Measurements from ENCODE around the gene POLRMT.

DNA sequence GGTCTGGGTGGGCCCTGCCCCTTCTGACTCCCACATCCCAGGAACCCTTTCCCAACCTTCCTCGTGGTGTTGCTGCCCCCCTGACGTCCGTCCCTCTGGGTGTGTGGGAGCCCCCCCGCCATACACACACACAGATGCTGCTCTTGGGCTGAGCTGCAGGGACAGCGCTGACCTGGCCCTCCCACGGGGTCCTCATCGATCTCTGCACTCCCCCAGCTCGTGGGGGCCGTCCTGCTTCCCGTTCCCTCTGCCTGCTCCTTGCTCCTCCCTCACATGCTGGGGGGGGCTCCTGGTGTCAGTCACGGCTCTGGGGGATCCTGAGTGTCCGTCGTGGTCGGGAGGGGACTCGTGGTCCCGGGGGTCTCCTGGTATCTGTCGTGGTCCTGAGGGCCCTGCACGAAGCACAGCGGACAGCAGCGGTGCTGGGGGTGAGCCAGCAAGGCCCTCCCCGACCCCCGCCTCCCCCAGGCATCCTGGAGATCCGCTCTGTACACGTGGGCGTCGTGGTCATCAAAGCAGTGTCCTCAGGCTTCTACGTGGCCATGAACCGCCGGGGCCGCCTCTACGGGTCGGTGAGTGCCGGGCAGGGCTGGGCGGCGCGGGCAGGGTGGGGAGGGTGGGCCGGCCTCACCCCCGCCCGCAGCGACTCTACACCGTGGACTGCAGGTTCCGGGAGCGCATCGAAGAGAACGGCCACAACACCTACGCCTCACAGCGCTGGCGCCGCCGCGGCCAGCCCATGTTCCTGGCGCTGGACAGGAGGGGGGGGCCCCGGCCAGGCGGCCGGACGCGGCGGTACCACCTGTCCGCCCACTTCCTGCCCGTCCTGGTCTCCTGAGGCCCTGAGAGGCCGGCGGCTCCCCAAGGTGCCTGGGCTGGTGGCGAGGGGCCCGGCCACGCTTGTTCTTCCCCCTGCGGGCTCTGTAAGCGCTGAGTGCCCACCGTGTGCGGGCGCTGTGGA is 9.7 kb upstream of the POLRMT start:
- TF ChIP-seq TAF1 (IDR thresholded peaks at IDR 0.05; ENCODE audit: low read depth) (no peak), CEBPB (IDR thresholded peaks at IDR 0.05) (no peak), YY1 (IDR thresholded peaks at IDR 0.05; ENCODE audit: low read depth) (no peak), RAD21 (IDR thresholded peaks at IDR 0.05; ENCODE audit: low read depth) (no peak), FOXM1 (IDR thresholded peaks at IDR 0.05; ENCODE audit: borderline replicate concordance, low read depth) (no peak), TEAD4 (IDR thresholded peaks at IDR 0.05) (no peak)
- TF ChIP-seq, protein P1, sequence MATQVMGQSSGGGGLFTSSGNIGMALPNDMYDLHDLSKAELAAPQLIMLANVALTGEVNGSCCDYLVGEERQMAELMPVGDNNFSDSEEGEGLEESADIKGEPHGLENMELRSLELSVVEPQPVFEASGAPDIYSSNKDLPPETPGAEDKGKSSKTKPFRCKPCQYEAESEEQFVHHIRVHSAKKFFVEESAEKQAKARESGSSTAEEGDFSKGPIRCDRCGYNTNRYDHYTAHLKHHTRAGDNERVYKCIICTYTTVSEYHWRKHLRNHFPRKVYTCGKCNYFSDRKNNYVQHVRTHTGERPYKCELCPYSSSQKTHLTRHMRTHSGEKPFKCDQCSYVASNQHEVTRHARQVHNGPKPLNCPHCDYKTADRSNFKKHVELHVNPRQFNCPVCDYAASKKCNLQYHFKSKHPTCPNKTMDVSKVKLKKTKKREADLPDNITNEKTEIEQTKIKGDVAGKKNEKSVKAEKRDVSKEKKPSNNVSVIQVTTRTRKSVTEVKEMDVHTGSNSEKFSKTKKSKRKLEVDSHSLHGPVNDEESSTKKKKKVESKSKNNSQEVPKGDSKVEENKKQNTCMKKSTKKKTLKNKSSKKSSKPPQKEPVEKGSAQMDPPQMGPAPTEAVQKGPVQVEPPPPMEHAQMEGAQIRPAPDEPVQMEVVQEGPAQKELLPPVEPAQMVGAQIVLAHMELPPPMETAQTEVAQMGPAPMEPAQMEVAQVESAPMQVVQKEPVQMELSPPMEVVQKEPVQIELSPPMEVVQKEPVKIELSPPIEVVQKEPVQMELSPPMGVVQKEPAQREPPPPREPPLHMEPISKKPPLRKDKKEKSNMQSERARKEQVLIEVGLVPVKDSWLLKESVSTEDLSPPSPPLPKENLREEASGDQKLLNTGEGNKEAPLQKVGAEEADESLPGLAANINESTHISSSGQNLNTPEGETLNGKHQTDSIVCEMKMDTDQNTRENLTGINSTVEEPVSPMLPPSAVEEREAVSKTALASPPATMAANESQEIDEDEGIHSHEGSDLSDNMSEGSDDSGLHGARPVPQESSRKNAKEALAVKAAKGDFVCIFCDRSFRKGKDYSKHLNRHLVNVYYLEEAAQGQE (IDR thresholded peaks at IDR 0.05; ENCODE audit: low read depth), result no peak
- TF ChIP-seq, protein P2, sequence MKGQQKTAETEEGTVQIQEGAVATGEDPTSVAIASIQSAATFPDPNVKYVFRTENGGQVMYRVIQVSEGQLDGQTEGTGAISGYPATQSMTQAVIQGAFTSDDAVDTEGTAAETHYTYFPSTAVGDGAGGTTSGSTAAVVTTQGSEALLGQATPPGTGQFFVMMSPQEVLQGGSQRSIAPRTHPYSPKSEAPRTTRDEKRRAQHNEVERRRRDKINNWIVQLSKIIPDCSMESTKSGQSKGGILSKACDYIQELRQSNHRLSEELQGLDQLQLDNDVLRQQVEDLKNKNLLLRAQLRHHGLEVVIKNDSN (IDR thresholded peaks at IDR 0.05), result no peak

Data from Ishikawa (cell line).